Cardiac muscle cell (in vitro differentiated cells and primary cell): ENCODE data around the gene TMEM138. TPM values are rescaled to one million over a fixed set of nuclear protein-coding genes. Genes with fewer than 3 reads are reported as not detected.
A peak's percentile ranks its signal among the peaks of the same experiment; 100 is the strongest.

ENCODE experiments used
- DNase-seq, 2 donors: peaks; one replicate each; pipeline versions ENCODE4 v3.0.0 to v3.0.0-alpha.2; 2010 to 2017; ENCODE audit warnings: low read depth in 1 of 2, low spot score in 1 of 2
- H3K27ac ChIP-seq: fragments of 200-600 bp; sonication (generic); 2 replicates; pipeline ENCODE4 v1.5.1; 2016
- H3K27me3 ChIP-seq: fragments of 200-600 bp; sonication (generic); 2 replicates; pipeline ENCODE4 v1.6.0; 2016; ENCODE audit warnings: control low read depth
- H3K36me3 ChIP-seq: fragments of 200-600 bp; sonication (generic); 2 replicates; pipeline ENCODE4 v1.5.1; 2016; ENCODE audit warnings: control low read depth
- H3K4me1 ChIP-seq: fragments of 200-600 bp; sonication (generic); 2 replicates; pipeline ENCODE4 v1.8.1; 2017; ENCODE audit warnings: low read depth, mild to moderate bottlenecking, mixed run types
- H3K4me3 ChIP-seq: fragments of 200-600 bp; sonication (generic); 2 replicates; pipeline ENCODE4 v1.5.1; 2016; ENCODE audit warnings: mild to moderate bottlenecking
- H3K9me3 ChIP-seq: fragments of 200-600 bp; sonication (generic); 2 replicates; pipeline ENCODE4 v1.5.1; 2017; ENCODE audit warnings: low read depth, mild to moderate bottlenecking, control low read depth
- CTCF ChIP-seq: IDR thresholded peaks from 2 replicates; pipeline ENCODE4 v1.5.1; 2012; ENCODE audit warnings: low read depth, mild to moderate bottlenecking, low read length
- polyA plus RNA-seq: library from polyadenylated mRNA; unstranded; fragments of >200 nt; fragmentation: Nextera tagmentation; extraction: Ambion mirVana; gene quantifications from 2 replicates; pipeline ENCODE4 v1.2.1, GENCODE V29; 2016
- total RNA-seq: library from RNA; depleted of rRNA; stranded (reverse); fragments of >200 nt; gene quantifications from 2 replicates; pipeline ENCODE4 v1.2.3, GENCODE V29; 2016

The TMEM138 gene
- total and polyA plus RNA-seq, 2 experiments from 2014 or later: 25.0 to 25.2 TPM

DNA sequence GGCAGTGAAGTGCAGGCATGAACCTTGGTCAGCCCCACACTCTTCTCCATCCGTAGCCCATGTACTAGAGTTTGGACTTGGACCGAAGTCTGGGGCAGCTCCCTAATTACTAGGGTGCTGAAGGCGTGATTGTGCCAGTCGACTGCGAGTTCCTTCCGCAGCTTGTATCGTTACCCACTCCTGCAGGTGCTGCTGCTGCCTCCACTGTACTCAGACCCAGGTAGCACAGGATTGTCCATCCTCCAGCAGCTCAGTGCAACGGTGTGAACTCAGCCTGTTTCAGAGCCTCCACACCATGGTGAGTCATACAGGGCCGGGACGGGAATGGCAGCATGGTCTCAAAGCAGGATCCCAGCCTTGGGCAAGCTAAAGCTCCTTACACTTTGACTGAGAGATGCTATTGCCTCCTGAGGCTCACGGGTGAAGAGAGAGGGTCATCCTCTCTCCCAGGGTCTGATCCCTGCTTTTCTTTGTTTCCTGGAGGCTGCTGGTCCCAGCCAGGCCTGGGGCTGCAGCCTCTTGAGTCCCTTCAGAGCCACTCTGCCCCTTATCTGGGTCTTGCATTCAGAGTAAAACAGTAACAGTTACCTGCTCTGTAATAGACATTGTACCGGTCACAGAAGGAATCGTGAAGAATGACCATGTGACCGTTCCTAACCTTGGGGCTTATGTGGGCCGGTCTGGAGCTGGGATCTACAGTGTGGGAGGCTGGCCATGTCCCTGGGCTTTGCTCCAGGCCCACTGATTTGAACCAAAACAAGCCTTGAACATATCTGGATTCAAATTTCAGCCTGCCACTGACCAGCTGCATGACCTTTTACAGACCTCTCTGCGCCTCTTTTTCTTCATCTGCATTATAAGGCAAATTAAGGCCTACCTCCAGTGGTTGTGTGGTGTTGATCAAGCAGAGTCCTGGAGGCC is 27.5 kb upstream of the TMEM138 start:
- no peaks in the 10 kb centered on the region for H3K36me3 ChIP-seq
- H3K9me3 ChIP-seq: no peaks in the 10 kb centered on the region
- no peak overlapping the region for H3K4me3 ChIP-seq
- H3K27me3 ChIP-seq: no peaks in the 10 kb centered on the region
- no peak for TF ChIP-seq CTCF
- H3K27ac ChIP-seq: no peak overlapping the region
- peaks cover 13% of the 10 kb centered on the region for H3K4me1 ChIP-seq
- peak in 1 of 2 donors; percentile 67 for DNase-seq

- peak in 1 of 2 donors; percentile 47 for DNase-seq
- Histone ChIP-seq H3K4me1 (peaks cover 13% of the 10 kb centered on the region), H3K27me3 (no peaks in the 10 kb centered on the region), H3K9me3 (no peaks in the 10 kb centered on the region), H3K4me3 (no peak overlapping the region), H3K36me3 (no peaks in the 10 kb centered on the region), H3K27ac (no peak overlapping the region)
- TF ChIP-seq CTCF: no peak
Observed at GRCh38 chr11:61335355-61335710, 26.8 kb upstream of the TMEM138 start.

DNA sequence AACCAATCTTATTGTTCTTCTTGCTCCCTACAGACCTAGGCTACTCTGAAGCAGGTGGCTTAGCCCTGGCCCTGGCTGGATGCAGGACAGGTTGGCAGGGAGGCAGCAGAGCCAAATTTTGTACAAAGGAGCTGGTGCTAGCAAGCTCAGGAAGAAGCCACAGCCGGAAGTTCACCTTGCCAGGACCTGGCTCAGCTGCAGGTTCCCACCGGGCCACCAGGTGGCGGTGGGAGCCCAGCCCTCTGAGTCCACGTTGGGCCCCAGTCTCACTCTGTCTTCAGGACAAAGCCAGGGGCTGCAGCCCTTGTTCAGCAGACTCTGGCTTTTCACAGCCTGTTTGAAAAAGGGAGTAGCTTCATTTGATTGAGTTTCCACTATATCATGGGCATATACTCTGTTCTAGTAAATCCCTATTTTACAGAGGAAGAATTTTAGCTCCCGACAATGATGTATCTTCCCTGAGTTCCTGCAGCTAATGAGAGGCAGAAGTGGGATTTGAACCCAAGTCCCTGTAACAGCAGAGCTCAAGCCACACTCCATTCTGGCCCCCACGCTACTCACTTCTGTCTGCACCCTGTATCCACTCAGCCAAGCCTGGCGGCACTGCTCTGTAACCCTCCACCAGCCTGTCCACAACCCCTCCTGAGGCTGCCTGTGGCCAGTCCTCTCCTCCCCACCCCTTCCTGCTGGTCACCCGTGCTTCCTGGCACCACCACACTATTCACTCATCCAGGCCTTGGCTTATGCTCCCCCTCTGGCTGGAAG is 25.8 kb upstream of the TMEM138 start:
- TF ChIP-seq CTCF: peak; percentile 97
- Histone ChIP-seq H3K36me3 (no peaks in the 10 kb centered on the region), H3K4me1 (peaks cover 11% of the 10 kb centered on the region), H3K27me3 (no peaks in the 10 kb centered on the region), H3K4me3 (no peak overlapping the region), H3K27ac (peak overlapping the region; percentile 73), H3K9me3 (no peaks in the 10 kb centered on the region)
- peak; percentile 84 to 88 for DNase-seq

DNA sequence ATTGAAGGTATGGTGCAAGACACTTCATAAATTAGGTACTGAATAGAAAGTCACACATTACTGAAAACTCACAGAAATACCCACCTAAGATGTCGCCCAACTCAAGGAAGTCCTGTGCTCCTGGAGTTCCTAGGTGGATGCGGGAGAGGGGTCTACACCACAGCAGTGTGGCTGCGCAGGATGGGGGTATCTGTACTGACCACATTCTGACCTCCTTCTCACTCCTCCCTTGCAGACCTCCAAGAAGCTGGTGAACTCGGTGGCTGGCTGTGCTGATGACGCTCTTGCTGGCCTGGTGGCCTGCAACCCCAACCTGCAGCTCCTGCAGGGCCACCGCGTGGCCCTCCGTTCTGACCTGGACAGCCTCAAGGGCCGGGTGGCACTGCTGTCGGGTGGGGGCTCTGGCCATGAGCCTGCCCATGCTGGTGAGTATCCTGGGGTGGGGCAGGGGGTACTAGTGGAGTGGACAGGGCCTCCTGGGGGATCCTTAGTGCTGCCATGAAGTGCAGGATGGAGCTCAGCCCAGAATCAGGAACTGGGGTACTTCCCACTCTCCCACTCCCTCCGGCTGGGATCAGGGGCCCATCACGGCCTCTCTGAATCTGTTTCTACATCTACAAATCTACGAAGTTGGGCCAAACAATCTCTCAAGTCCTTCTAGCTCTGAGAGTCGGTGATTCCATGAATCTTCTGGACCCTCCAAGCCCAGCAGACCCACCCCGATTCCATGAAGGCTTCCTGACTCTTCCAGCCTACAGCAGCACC is 24.3 kb upstream of the TMEM138 start:
- peaks cover 3% of the 10 kb centered on the region for H3K4me1 ChIP-seq
- no peaks in the 10 kb centered on the region for H3K36me3 ChIP-seq
- TF ChIP-seq CTCF: no peak
- no peak overlapping the region for H3K4me3 ChIP-seq
- H3K9me3 ChIP-seq: no peaks in the 10 kb centered on the region
- H3K27ac ChIP-seq: no peak overlapping the region
- H3K27me3 ChIP-seq: no peaks in the 10 kb centered on the region
- DNase-seq: no peak

- Histone ChIP-seq H3K4me3 (no peak overlapping the region), H3K36me3 (no peaks in the 10 kb centered on the region), H3K27ac (no peak overlapping the region), H3K9me3 (no peaks in the 10 kb centered on the region), H3K27me3 (no peaks in the 10 kb centered on the region), H3K4me1 (no peaks in the 10 kb centered on the region)
- no peak for DNase-seq
- TF ChIP-seq CTCF: no peak
Observed at GRCh38 chr11:61338783-61339489, 23.2 kb upstream of the TMEM138 start.
